GM23248 (cell line): Measurements from ENCODE around the gene PIP4K2A. TPM values are rescaled to one million over a fixed set of nuclear protein-coding genes. Genes with fewer than 3 reads are reported as not detected.

ENCODE experiments used
- DNase-seq: peaks from one replicate; pipeline ENCODE4 v3.0.0-alpha.2; 2015
- H2AFZ ChIP-seq: fragments of 200-600 bp; sonication (generic); 2 replicates; pipeline ENCODE4 v1.6.1; 2016; ENCODE audit warnings: antibody characterized with exemption
- H3F3A ChIP-seq: fragments of 200-600 bp; sonication (generic); 2 replicates; pipeline ENCODE4 v1.6.1; 2016; ENCODE audit warnings: mild to moderate bottlenecking, antibody characterized with exemption, mixed run types; ENCODE audit not compliant: insufficient read depth
- H3K27ac ChIP-seq: fragments of 200-600 bp; sonication (generic); 2 replicates; pipeline ENCODE4 v1.5.1; 2016; ENCODE audit warnings: mild to moderate bottlenecking
- H3K27me3 ChIP-seq: fragments of 200-600 bp; sonication (generic); replicated peaks from 2 replicates; pipeline ENCODE4 v1.6.1; 2016; ENCODE audit warnings: mild to moderate bottlenecking; ENCODE audit not compliant: insufficient read depth
- H3K36me3 ChIP-seq: fragments of 200-600 bp; sonication (generic); 2 replicates; pipeline ENCODE4 v1.6.1; 2016; ENCODE audit warnings: low read depth, mild to moderate bottlenecking
- H3K4me1 ChIP-seq: fragments of 200-600 bp; sonication (generic); 2 replicates; pipeline ENCODE4 v1.6.1; 2016; ENCODE audit warnings: mild to moderate bottlenecking; ENCODE audit not compliant: insufficient read depth
- H3K4me2 ChIP-seq: fragments of 200-600 bp; sonication (generic); one replicate; pipeline ENCODE4 v1.6.1; 2016; ENCODE audit warnings: mild to moderate bottlenecking; ENCODE audit not compliant: unreplicated experiment
- H3K4me3 ChIP-seq: fragments of 200-600 bp; sonication (generic); 2 replicates; pipeline ENCODE4 v1.5.1; 2016; ENCODE audit warnings: mild to moderate bottlenecking
- H3K79me2 ChIP-seq: fragments of 200-600 bp; sonication (generic); 2 replicates; pipeline ENCODE4 v1.6.1; 2016; ENCODE audit warnings: mild to moderate bottlenecking; ENCODE audit not compliant: insufficient read depth
- H3K9ac ChIP-seq: fragments of 200-600 bp; sonication (generic); 2 replicates; pipeline ENCODE4 v1.6.1; 2016; ENCODE audit warnings: mild to moderate bottlenecking
- H3K9me2 ChIP-seq: fragments of 200-600 bp; sonication (generic); 2 replicates; pipeline ENCODE4 v1.6.1; 2016; ENCODE audit warnings: mixed run types, mild to moderate bottlenecking, moderate library complexity; ENCODE audit not compliant: insufficient read depth
- H3K9me3 ChIP-seq: fragments of 200-600 bp; sonication (generic); one replicate; pipeline ENCODE4 v1.6.1; 2017; ENCODE audit warnings: low read depth
- H4K20me1 ChIP-seq: fragments of 200-600 bp; sonication (generic); 2 replicates; pipeline ENCODE4 v1.6.0; 2016; ENCODE audit not compliant: insufficient read depth
- EZH2 ChIP-seq: fragments of 200-600 bp; sonication (generic); IDR thresholded peaks from 2 replicates; pipeline ENCODE4 v1.6.1; 2018; ENCODE audit warnings: antibody characterized with exemption, mild to moderate bottlenecking; ENCODE audit not compliant: insufficient read depth, poor library complexity, severe bottlenecking
- EZH2phosphoT487 ChIP-seq: fragments of 200-600 bp; sonication (generic); IDR thresholded peaks from 2 replicates; pipeline ENCODE4 v1.6.1; 2018; ENCODE audit warnings: antibody characterized with exemption, moderate library complexity, mild to moderate bottlenecking, low read depth; ENCODE audit not compliant: insufficient read depth
- WGBS, 2 experiments: methylation state at CpG; one replicate each; pipeline ENCODE4 v1.1.6; 2015 to 2017; ENCODE audit warnings: low lambda C conversion rate in 2 of 2, low coverage in 1 of 2; ENCODE audit errors: missing lambda C conversion rate in 2 of 2; 5-methylcytosine and 5-hydroxymethylcytosine counted together
- in situ Hi-C: fragments of 300-500 bp; cut with MboI; formaldehyde crosslinking; loops from 2 replicates; pipeline ENCODE4 v1.15.0; 2020
- polyA plus RNA-seq: library from polyadenylated mRNA; unstranded; fragments of >200 nt; fragmentation: Nextera tagmentation; extraction: Ambion mirVana; gene quantifications from 2 replicates; pipeline ENCODE4 v1.2.1, GENCODE V29; 2016
- total RNA-seq: library from RNA; depleted of rRNA; stranded (reverse); fragments of >200 nt; shearing (Covaris generic); gene quantifications from 2 replicates; pipeline ENCODE4 v1.2.3, GENCODE V29; 2014

PIP4K2A gene
- total and polyA plus RNA-seq, 2 experiments from 2014 or later = 19.8 to 26.9 TPM

GRCh38 chr10:22657024-22657423, 57.4 kb downstream of the PIP4K2A start:
- Histone ChIP-seq H3K79me2 (peaks cover 90% of the 10 kb centered on the region), H3K9me2 (no peaks in the 10 kb centered on the region), H3K9ac (peak overlapping the region; percentile 64), H4K20me1 (no peaks in the 10 kb centered on the region), H3K36me3 (no peaks in the 10 kb centered on the region), H3K27me3 (no peaks in the 10 kb centered on the region), H2AFZ (no peak overlapping the region), H3K4me1 (peaks cover 34% of the 10 kb centered on the region), H3K4me3 (no peak overlapping the region; the same call in 1 of the 2 replicates), H3K27ac (peak overlapping the region; percentile 81), H3K9me3 (no peaks in the 10 kb centered on the region), H3K4me2 (no peak overlapping the region), H3F3A (peaks cover 23% of the 10 kb centered on the region)
- WGBS, 2 experiments = 73 to 78% methylated on average over 4 of the region's 4 CpGs
- in situ Hi-C loops = no loop called here
- no peak for TF ChIP-seq EZH2
- no peak for TF ChIP-seq EZH2phosphoT487
- no peak for DNase-seq

GRCh38 chr10:22656036-22656435, 58.3 kb downstream of the PIP4K2A start:
- Histone ChIP-seq H3K36me3 (no peaks in the 10 kb centered on the region), H3K27ac (0 out of 2 replicates have a peak overlapping the region, but pooled peaks have one; percentile 20), H3K9ac (no peak overlapping the region), H2AFZ (no peak overlapping the region), H3K79me2 (peaks cover 90% of the 10 kb centered on the region), H3K4me3 (no peak overlapping the region), H4K20me1 (no peaks in the 10 kb centered on the region), H3K9me3 (no peaks in the 10 kb centered on the region), H3K4me1 (peaks cover 34% of the 10 kb centered on the region), H3F3A (peaks cover 23% of the 10 kb centered on the region), H3K27me3 (no peaks in the 10 kb centered on the region), H3K4me2 (no peak overlapping the region), H3K9me2 (no peaks in the 10 kb centered on the region)
- no peak for TF ChIP-seq EZH2
- TF ChIP-seq EZH2phosphoT487 = no peak
- 86 to 87% methylated on average over 8 of the region's 8 CpGs for WGBS, 2 experiments
- DNase-seq = no peak
- in situ Hi-C loops = no loop called here

- TF ChIP-seq EZH2 = no peak
- TF ChIP-seq EZH2phosphoT487 = no peak
- Histone ChIP-seq H3K27ac (0 out of 2 replicates have a peak overlapping the region, but pooled peaks have one; percentile 20), H3K36me3 (no peaks in the 10 kb centered on the region), H3K9me2 (no peaks in the 10 kb centered on the region), H3K4me1 (peaks cover 34% of the 10 kb centered on the region), H4K20me1 (no peaks in the 10 kb centered on the region), H3K9me3 (no peaks in the 10 kb centered on the region), H3K4me3 (no peak overlapping the region), H3F3A (peaks cover 23% of the 10 kb centered on the region), H2AFZ (no peak overlapping the region), H3K27me3 (no peaks in the 10 kb centered on the region), H3K79me2 (peaks cover 90% of the 10 kb centered on the region), H3K9ac (no peak overlapping the region), H3K4me2 (peak overlapping the region; percentile 65)
- peak; percentile 87 for DNase-seq
- WGBS, 2 experiments = 28 to 36% methylated on average over 10 of the region's 10 CpGs
- in situ Hi-C loops = no loop called here
Measured at GRCh38 chr10:22655312-22655981, 58.9 kb downstream of the PIP4K2A start.

- no peaks in the 10 kb centered on the region for H3K36me3 ChIP-seq
- no peak overlapping the region for H3K4me2 ChIP-seq
- H3K79me2 ChIP-seq = peaks cover 82% of the 10 kb centered on the region
- TF ChIP-seq EZH2phosphoT487 (no peak), EZH2 (no peak)
- no peak overlapping the region for H2AFZ ChIP-seq
- no peak for DNase-seq
- no peaks in the 10 kb centered on the region for H3K27me3 ChIP-seq
- H4K20me1 ChIP-seq = no peaks in the 10 kb centered on the region
- no peak overlapping the region for H3K4me3 ChIP-seq
- H3K4me1 ChIP-seq = peaks cover 33% of the 10 kb centered on the region
- no peaks in the 10 kb centered on the region for H3K9me3 ChIP-seq
- in situ Hi-C loops = no loop called here
- H3K9ac ChIP-seq = no peak overlapping the region
- H3K27ac ChIP-seq = no peak overlapping the region
- peaks cover 20% of the 10 kb centered on the region for H3F3A ChIP-seq
- no peaks in the 10 kb centered on the region for H3K9me2 ChIP-seq
- 86 to 91% methylated on average over 6 of the region's 6 CpGs for WGBS, 2 experiments
Measured at GRCh38 chr10:22652988-22653481, 61.3 kb downstream of the PIP4K2A start.
